Heart left ventricle (tissue), 13 donors: Measurements from ENCODE around the gene PCSK4.

Experiments
- CTCF ChIP-seq, 12 donors: fragments of 200-600 bp; sonication (generic) in 4 of 12; IDR thresholded peaks; one replicate each; pipeline versions ENCODE4 v1.5.0 to v1.8.0; 2018 to 2022; ENCODE audit warnings: antibody characterized with exemption in 12 of 12, mild to moderate bottlenecking in 5 of 12
- POLR2A ChIP-seq, 2 donors: fragments of 450-650 bp; IDR thresholded peaks; one replicate each; pipeline ENCODE4 v1.6.1; 2017; ENCODE audit warnings: antibody characterized with exemption in 2 of 2, mild to moderate bottlenecking in 2 of 2, moderate library complexity in 2 of 2
- donor health status: ischemic (EF 13 %, LVEDD 7.1; RV severe dilation, severe dysfunction).
- donor health status: DM: no; HTN: yes; CAD: no.
- donor health status: DM: no; HTN: no; CAD: no.
- donor health status: ischemic (EF 25% LVEDD 6.9; RV normal size, moderate dysfunction).
- donor health status: ischemic (EF 25% LVEDD 5.7; RV mildly dilated, moderate dysfunction).
- donor health status: ischemic (EF 35%, LVEDD 5.7; RV mildly dilated, moderate dysfunction).
- donor health status: nonischemic (EF 11% LVEDD 7.7; RV severe dilation, severe dysfunction).
- donor health status: DM: yes; HTN: yes; CAD: no.
- donor health status: PGD.
- donor health status: ischemic (EF 29% LVEDD 5.4; RV normal size, mild dysfunction).
- donor health status: nonischemic (EF 23%, LVEDD 6.1; RV moderate dilation, normal function).

GRCh38 chr19:1447504-1447903, 42.6 kb downstream of the PCSK4 start:
- TF ChIP-seq CTCF (IDR thresholded peaks at IDR 0.05) = no peak
- no peak for TF ChIP-seq POLR2A (IDR thresholded peaks at IDR 0.05)
